ENCODE results near the gene ART3.

DNA sequence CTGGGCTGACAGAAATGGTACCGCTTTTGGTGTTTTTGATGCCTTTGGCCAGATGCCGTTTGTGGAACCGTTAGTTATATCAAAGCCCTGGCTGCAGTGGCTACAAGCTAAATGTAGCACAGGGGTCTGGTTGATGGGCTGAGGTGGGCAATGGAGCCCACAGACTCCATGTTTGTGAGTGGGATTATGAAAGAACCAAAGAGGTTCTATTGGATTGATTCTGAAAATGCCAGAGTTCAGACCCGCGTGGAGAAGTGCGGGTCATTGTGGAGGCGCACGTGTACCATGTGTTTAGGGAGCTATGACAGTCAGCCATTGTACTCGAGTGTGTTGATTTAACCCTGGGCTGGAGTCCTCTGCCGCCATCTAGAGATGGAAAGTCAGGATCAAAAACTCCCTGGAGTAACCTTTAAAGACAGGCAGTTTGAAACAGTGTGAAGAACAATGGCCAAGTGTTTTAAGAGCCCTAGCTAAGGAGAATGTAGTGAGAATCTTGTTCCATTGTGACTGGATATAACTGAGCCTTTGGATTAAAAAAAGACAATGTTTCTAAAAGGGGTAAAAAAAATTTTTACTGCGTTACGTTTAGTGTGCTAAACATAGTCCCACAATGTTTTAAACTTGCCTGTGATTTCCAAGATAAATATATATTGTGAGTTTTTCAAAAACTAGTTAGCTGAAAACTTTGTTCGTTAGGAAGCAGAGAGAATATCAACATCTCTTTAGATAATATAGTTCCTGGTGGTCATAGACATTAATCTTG lies 12.7 kb downstream of the ART3 start:
- TF ChIP-seq IRF3 (IDR thresholded peaks at IDR 0.05; ENCODE audit: low read depth, low read length) (no peak), GATA2 (CRISPR knock-in tag; IDR thresholded peaks at IDR 0.05) (no peak), CTCF (IDR thresholded peaks at IDR 0.05) (peak; percentile 56), POLR2AphosphoS5 (IDR thresholded peaks at IDR 0.05; ENCODE audit: low read depth, low read length) (no peak), FOXM1 (IDR thresholded peaks at IDR 0.05; ENCODE audit: low read depth) (no peak), FOSL2 (IDR thresholded peaks at IDR 0.05; ENCODE audit: borderline replicate concordance, low read depth) (no peak), SMC3 (IDR thresholded peaks at IDR 0.05; ENCODE audit: low read depth, low read length) (peak; percentile 20; the same call in 1 of the 2 replicates), YY1 (IDR thresholded peaks at IDR 0.05; ENCODE audit: low read depth) (peak; percentile 60; the same call in 1 of the 2 replicates), FOXJ3 (CRISPR knock-in tag; IDR thresholded peaks at IDR 0.05) (no peak)
- TF ChIP-seq, protein P1, sequence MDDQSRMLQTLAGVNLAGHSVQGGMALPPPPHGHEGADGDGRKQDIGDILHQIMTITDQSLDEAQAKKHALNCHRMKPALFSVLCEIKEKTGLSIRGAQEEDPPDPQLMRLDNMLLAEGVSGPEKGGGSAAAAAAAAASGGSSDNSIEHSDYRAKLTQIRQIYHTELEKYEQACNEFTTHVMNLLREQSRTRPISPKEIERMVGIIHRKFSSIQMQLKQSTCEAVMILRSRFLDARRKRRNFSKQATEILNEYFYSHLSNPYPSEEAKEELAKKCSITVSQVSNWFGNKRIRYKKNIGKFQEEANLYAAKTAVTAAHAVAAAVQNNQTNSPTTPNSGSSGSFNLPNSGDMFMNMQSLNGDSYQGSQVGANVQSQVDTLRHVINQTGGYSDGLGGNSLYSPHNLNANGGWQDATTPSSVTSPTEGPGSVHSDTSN (IDR thresholded peaks at IDR 0.05), result no peak

Data from SK-N-SH (cell line).